HG03097 (cell line): Measurements from ENCODE around the gene ZCCHC14.
"Not testable (repeated sequence)": the region's sequence is repeated elsewhere in the genome, so short reads cannot be mapped to it uniquely, and the experiment has no call there.

Experiments used
- ATAC-seq: cut with Tn5 transposase; IDR thresholded peaks from one replicate; pipeline ENCODE4 v1.9.1; 2021; ENCODE audit not compliant: unreplicated experiment, low FRiP score

ZCCHC14 gene

GRCh38 chr16:87368029-87368770, 124.6 kb downstream of the ZCCHC14 start:
- ATAC-seq = no peak

- no peak for ATAC-seq
These were observed 125.3 kb downstream of the ZCCHC14 start for GRCh38 chr16:87367529-87367928.

- ATAC-seq = no peak
These were observed 125.9 kb downstream of the ZCCHC14 start for GRCh38 chr16:87366930-87367329.

- ATAC-seq = no peak
These were observed 126.5 kb downstream of the ZCCHC14 start for GRCh38 chr16:87366288-87366687.

GRCh38 chr16:87365021-87365713, 127.7 kb downstream of the ZCCHC14 start:
- ATAC-seq = no peak

GRCh38 chr16:87363771-87364455, 128.9 kb downstream of the ZCCHC14 start:
- no peak for ATAC-seq

GRCh38 chr16:87362828-87363559, 129.8 kb downstream of the ZCCHC14 start:
- not testable (repeated sequence) for ATAC-seq

GRCh38 chr16:87361916-87362619, 130.8 kb downstream of the ZCCHC14 start:
- no peak for ATAC-seq

GRCh38 chr16:87360862-87361610, 131.8 kb downstream of the ZCCHC14 start:
- ATAC-seq = no peak

GRCh38 chr16:87359121-87359520, 133.7 kb downstream of the ZCCHC14 start:
- no peak for ATAC-seq

- ATAC-seq = no peak
These were observed 134.1 kb downstream of the ZCCHC14 start for GRCh38 chr16:87358696-87359095.

- no peak for ATAC-seq
These were observed 134.6 kb downstream of the ZCCHC14 start for GRCh38 chr16:87358250-87358649.

GRCh38 chr16:87356491-87356853, 136.4 kb downstream of the ZCCHC14 start:
- ATAC-seq = no peak
